Measurements from ENCODE around the gene GMNN. TPM values are rescaled to one million over a fixed set of nuclear protein-coding genes. Genes with fewer than 3 reads are reported as not detected.

Gene GMNN
- polyA plus RNA-seq, 4 donors, result 29.2 to 64.0 (median 63.4) TPM

- no peak for DNase-seq (ENCODE audit: low read depth in 4 of 4, low spot score in 3 of 4)
These were observed 24.8 kb downstream of the GMNN start for GRCh38 chr6:24799541-24799915.

GRCh38 chr6:24802271-24803059, 27.7 kb downstream of the GMNN start:
- DNase-seq (ENCODE audit: low read depth in 4 of 4, low spot score in 3 of 4), result no peak

GRCh38 chr6:24807584-24807983, 32.8 kb downstream of the GMNN start:
- no peak for DNase-seq (ENCODE audit: low read depth in 4 of 4, low spot score in 3 of 4)

GRCh38 chr6:24809728-24810127, 35.0 kb downstream of the GMNN start:
- no peak for DNase-seq (ENCODE audit: low read depth in 4 of 4, low spot score in 3 of 4)

- DNase-seq (ENCODE audit: low read depth in 4 of 4, low spot score in 3 of 4), result no peak
These were observed 43.6 kb downstream of the GMNN start for GRCh38 chr6:24818346-24818745.

GRCh38 chr6:24821860-24822444, 47.2 kb downstream of the GMNN start:
- no peak for DNase-seq (ENCODE audit: low read depth in 4 of 4, low spot score in 3 of 4)

GRCh38 chr6:24822696-24823095, 48.0 kb downstream of the GMNN start:
- no peak for DNase-seq (ENCODE audit: low read depth in 4 of 4, low spot score in 3 of 4)

- no peak for DNase-seq (ENCODE audit: low read depth in 4 of 4, low spot score in 3 of 4)
These were observed 48.4 kb downstream of the GMNN start for GRCh38 chr6:24823185-24823584.

GRCh38 chr6:24824142-24824938, 49.6 kb downstream of the GMNN start:
- no peak for DNase-seq (ENCODE audit: low read depth in 4 of 4, low spot score in 3 of 4)

- DNase-seq (ENCODE audit: low read depth in 4 of 4, low spot score in 3 of 4), result no peak
These were observed 50.4 kb downstream of the GMNN start for GRCh38 chr6:24825130-24825630.

GRCh38 chr6:24827162-24827561, 52.4 kb downstream of the GMNN start:
- DNase-seq (ENCODE audit: low read depth in 4 of 4, low spot score in 3 of 4), result no peak

GRCh38 chr6:24827970-24828369, 53.2 kb downstream of the GMNN start:
- no peak for DNase-seq (ENCODE audit: low read depth in 4 of 4, low spot score in 3 of 4)

GRCh38 chr6:24829657-24830056, 54.9 kb downstream of the GMNN start:
- DNase-seq (ENCODE audit: low read depth in 4 of 4, low spot score in 3 of 4), result no peak

GRCh38 chr6:24831771-24832716, 57.3 kb downstream of the GMNN start:
- DNase-seq (ENCODE audit: low read depth in 4 of 4, low spot score in 3 of 4), result no peak

- DNase-seq (ENCODE audit: low read depth in 4 of 4, low spot score in 3 of 4), result no peak
These were observed 58.1 kb downstream of the GMNN start for GRCh38 chr6:24832794-24833193.

- no peak for DNase-seq (ENCODE audit: low read depth in 4 of 4, low spot score in 3 of 4)
These were observed 59.1 kb downstream of the GMNN start for GRCh38 chr6:24833711-24834386.

Data from left renal pelvis (tissue), 4 donors.